KBM-7 (cell line): ENCODE measurements around the gene PAPLN.

Experiments
- DNase-seq: peaks from one replicate; pipeline ENCODE4 v3.0.0-alpha.2; 2015
- in situ Hi-C: fragments of 300-500 bp; cut with MboI; formaldehyde crosslinking; loops from 2 replicates; pipeline ENCODE4 v1.14.3; 2020; ENCODE audit warnings: low sequenced_read_pairs, low pct_unique_long_range_greater_than_20kb, mixed read lengths

Gene PAPLN

GRCh38 chr14:73242357-73242901, 5.1 kb downstream of the PAPLN start:
- DNase-seq, result peak; percentile 37
- in situ Hi-C loops, result no loop called here

GRCh38 chr14:73243341-73243740, 6.0 kb downstream of the PAPLN start:
- no peak for DNase-seq
- in situ Hi-C loops, result no loop called here

- no peak for DNase-seq
- in situ Hi-C loops, result no loop called here
Observed at GRCh38 chr14:73243748-73244147, 6.4 kb downstream of the PAPLN start.

DNA sequence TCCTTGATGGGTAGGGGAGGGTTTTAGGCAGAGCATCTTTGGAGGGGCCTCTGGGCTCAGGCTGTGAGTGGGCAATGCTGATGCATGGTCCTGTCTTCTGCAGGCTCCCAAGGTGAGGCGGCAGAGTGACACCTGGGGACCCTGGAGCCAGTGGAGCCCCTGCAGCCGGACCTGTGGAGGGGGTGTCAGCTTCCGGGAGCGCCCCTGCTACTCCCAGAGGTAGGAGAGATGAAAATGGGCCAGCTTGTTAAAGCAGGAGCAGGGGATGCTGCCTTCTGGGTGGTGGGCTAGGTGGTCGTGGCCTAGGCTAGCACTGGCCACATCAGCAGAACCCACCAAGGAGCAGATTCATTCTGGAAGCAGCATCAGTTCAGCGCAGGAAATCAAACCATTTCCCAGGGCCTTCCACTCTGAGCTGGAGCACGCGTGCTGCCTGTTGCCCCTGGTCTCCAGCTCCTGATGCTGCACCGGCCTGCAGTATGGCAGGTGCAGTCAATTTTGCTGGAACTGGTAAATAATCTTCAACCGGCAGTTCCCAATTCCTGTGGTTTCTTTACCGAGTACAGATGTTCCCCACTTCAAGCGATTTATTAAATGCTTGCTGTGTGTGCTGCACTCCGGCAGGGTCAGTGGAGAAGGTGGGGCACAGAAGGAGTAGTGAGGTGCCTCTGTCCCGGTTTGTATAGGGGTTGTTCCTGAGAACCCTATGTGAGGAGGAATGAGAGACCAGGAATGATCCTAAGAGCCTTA, 7.4 kb downstream of the PAPLN start:
- no peak for DNase-seq
- in situ Hi-C loops, result no loop called here

- peak; percentile 60 for DNase-seq
- in situ Hi-C loops, result no loop called here
Observed at GRCh38 chr14:73245480-73246325, 8.4 kb downstream of the PAPLN start.

DNA sequence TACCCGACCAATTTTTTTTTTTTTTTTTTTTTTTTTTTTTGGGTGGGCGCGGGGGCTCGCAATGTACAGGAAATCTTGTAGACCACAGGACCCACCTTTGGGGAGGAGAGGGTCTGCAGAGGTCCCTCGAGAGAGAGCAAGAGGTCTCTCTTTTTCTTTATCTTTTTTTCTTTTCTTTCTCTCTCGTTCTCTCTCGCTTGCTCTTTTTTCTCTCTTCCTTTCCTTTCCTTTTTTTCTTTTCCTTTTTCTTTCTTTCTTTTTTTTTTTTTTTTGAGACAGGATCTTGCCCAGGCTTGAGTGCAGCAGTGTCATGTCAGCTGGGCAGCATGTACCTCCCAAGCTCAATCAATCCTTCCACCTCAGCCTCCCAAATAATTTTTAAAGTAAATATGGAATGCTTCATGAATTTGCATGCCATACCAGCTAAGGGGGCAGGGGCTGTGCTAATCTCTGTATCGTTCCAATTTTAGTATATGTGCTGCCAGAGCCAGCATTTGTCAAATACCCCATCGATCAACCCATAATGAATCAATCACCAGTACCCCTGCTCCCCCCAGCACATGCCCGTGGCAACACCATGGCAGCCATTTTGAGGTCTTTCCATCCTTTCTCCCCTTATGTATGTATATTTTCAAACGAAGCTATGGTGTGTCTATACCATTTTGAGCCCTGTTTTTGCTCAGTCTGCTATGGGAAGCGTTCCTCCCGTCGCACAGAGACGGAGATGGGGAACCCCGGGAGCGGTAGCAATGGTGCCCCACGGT, 9.3 kb downstream of the PAPLN start:
- DNase-seq, result no peak
- in situ Hi-C loops, result no loop called here

GRCh38 chr14:73248108-73248868, 11.0 kb downstream of the PAPLN start:
- peak; percentile 37 for DNase-seq
- in situ Hi-C loops, result no loop called here

GRCh38 chr14:73249108-73249507, 11.8 kb downstream of the PAPLN start:
- in situ Hi-C loops, result no loop called here
- DNase-seq, result no peak

DNA sequence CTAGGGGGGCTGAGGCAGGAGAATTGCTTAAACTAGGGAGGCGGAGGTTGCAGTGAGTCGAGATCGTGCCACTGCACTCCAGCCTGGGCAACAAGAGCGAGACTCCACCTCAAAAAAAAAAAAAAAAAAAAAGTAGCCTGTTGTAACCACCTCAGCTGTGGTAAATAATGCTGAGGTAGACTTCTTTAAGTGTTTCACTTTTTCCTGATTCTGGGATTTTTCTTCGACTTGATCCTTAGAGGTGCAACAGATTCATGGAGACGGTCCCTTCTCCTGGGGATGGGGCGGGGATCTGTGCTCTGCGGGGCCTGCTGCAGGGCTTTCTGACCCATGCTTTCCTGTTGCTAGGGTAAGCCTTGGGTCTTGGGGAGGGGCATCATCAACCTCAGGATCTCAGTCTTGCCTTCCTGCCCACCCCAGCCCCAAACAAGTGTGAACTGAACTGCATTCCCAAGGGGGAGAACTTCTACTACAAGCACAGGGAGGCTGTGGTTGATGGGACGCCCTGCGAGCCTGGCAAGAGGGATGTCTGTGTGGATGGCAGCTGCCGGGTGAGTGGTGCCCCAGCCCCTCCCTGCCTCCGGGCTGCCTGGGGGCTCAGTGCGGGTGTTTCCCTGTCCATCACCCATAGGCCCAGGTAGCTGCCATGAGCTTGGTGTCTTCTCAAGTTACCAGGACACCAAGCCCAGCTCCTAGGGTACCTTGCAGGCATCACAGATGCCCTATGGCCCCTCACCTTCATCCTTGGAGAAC, 12.4 kb downstream of the PAPLN start:
- DNase-seq, result no peak
- in situ Hi-C loops, result no loop called here

GRCh38 chr14:73250317-73250713, 13.0 kb downstream of the PAPLN start:
- in situ Hi-C loops, result no loop called here
- DNase-seq, result no peak

GRCh38 chr14:73250781-73251500, 13.6 kb downstream of the PAPLN start:
- no peak for DNase-seq
- in situ Hi-C loops, result no loop called here

- DNase-seq, result no peak
- in situ Hi-C loops, result no loop called here
Observed at GRCh38 chr14:73251516-73252215, 14.4 kb downstream of the PAPLN start.

GRCh38 chr14:73252491-73253322, 15.4 kb downstream of the PAPLN start:
- in situ Hi-C loops, result no loop called here
- no peak for DNase-seq

DNA sequence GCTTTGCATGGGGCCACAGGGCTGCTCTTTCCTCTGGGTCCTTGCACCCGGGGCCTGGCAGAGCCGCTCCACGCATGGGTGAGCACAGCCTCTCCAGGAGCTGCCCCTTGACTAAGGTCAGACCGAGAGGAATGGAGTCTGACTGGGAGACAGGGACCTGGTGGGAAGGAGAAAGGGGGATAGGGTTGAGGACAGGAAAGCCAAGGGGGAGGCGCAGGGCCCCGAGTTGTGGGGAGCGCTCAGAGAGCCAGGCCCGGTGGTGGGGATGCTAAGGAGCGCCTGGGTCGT, 16.0 kb downstream of the PAPLN start:
- in situ Hi-C loops, result no loop called here
- no peak for DNase-seq

DNA sequence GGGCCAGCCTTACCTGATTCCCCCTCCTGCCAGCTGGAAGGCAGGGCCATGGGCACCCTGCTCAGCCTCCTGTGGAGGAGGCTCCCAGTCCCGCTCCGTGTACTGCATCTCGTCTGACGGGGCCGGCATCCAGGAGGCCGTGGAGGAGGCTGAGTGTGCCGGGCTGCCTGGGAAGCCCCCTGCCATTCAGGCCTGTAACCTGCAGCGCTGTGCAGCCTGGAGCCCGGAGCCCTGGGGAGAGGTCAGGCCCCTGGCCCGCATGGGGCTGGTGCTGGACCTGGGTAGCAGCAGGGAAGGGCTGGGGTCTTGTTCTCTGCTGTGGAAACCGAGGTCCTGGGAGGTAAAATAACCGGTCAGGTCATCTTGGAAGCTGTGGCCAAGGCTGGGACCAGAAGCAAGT, 16.4 kb downstream of the PAPLN start:
- in situ Hi-C loops, result no loop called here
- DNase-seq, result no peak

DNA sequence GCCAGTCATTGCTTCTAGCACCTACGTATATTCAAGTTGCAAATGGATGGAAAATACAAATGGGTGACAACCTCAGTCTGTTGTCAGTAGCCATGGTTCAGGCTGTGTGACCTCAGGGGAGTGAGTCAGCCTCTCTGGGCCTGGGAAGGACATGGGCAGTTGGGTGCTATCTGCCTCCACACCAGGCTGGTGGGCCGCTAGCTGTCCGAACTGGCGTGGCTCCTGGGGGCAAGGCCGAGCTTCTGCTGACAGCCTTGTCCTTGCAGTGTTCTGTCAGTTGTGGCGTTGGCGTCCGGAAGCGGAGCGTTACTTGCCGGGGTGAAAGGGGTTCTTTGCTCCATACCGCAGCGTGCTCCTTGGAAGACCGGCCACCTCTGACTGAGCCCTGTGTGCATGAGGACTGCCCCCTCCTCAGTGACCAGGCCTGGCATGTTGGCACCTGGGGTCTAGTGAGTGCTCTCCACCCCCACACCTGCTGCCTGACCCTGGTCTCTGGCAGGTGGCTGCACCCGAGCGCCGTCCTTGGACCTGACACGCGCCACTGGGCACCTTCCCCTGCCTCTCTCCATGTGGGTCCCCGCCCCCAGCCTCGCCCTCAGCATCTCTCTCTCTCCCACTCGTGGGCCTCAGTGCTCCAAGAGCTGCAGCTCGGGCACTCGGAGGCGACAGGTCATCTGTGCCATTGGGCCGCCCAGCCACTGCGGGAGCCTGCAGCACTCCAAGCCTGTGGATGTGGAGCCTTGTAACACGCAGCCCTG, 17.1 kb downstream of the PAPLN start:
- no peak for DNase-seq
- in situ Hi-C loops, result no loop called here
